Calu3 (cell line): ENCODE measurements around the gene ADCY1. TPM values are rescaled to one million over a fixed set of nuclear protein-coding genes. Genes with fewer than 3 reads are reported as not detected.

Experiments
- BruUV-seq: library from RNA; stranded (reverse); fragments of 400-500 nt; replicated peaks from 2 replicates; lab custom pipeline; 2021; lab: Mats Ljungman, UMichigan
- CTCF ChIA-PET: fragments of 300-600 bp; sonication (Branson Sonifier 250); formaldehyde crosslinking; loops from one replicate; lab custom pipeline; 2022; ENCODE audit warnings: antibody characterized with exemption; lab: Charles Lee
- DNase-seq: peaks from one replicate; pipeline ENCODE4 v3.0.0; 2022
- H3K27ac Mint-ChIP-seq: one replicate; pipeline ENCODE4 v1.8.0; 2022; ENCODE audit warnings: mixed read lengths; ENCODE audit not compliant: unreplicated experiment
- H3K27me3 Mint-ChIP-seq: one replicate; pipeline ENCODE4 v1.8.0; 2022; ENCODE audit warnings: mixed read lengths; ENCODE audit not compliant: unreplicated experiment
- H3K36me3 Mint-ChIP-seq: one replicate; pipeline ENCODE4 v1.8.0; 2022; ENCODE audit warnings: mild to moderate bottlenecking, moderate library complexity, mixed read lengths; ENCODE audit not compliant: insufficient read depth, unreplicated experiment
- H3K4me1 Mint-ChIP-seq: one replicate; pipeline ENCODE4 v1.8.0; 2022; ENCODE audit warnings: mild to moderate bottlenecking, low read depth, mixed read lengths; ENCODE audit not compliant: unreplicated experiment
- H3K4me3 Mint-ChIP-seq: one replicate; pipeline ENCODE4 v1.8.0; 2022; ENCODE audit warnings: mild to moderate bottlenecking, low read depth, moderate library complexity, mixed read lengths; ENCODE audit not compliant: unreplicated experiment
- H3K9me3 Mint-ChIP-seq: one replicate; pipeline ENCODE4 v1.8.0; 2022; ENCODE audit warnings: low read depth, mixed read lengths; ENCODE audit not compliant: unreplicated experiment
- intact Hi-C: fragments of 100-400 bp; cut with micrococcal nuclease; formaldehyde crosslinking; loops from one replicate; pipeline ENCODE4 v1.10.0; 2022; ENCODE audit not compliant: unreplicated experiment
- total RNA-seq: library from RNA; stranded (reverse); gene quantifications from 2 replicates; pipeline ENCODE4 v1.2.3, GENCODE V29; 2022
- TF ChIP-seq, protein P1 (sequence below): fragments of 200-600 bp; IDR thresholded peaks from one replicate; pipeline ENCODE4 v1.8.0; 2022; ENCODE audit warnings: antibody characterized with exemption; ENCODE audit not compliant: unreplicated experiment

ADCY1 gene
- total RNA-seq, 1 experiment from 2014 or later: 8.8 TPM

- Mint-ChIP-seq H3K36me3 (no peaks in the 10 kb centered on the region), H3K4me1 (no peaks in the 10 kb centered on the region), H3K27me3 (peaks cover 89% of the 10 kb centered on the region), H3K4me3 (no peak overlapping the region), H3K27ac (no peak overlapping the region), H3K9me3 (peaks cover 5% of the 10 kb centered on the region)
- TF ChIP-seq, protein P1, sequence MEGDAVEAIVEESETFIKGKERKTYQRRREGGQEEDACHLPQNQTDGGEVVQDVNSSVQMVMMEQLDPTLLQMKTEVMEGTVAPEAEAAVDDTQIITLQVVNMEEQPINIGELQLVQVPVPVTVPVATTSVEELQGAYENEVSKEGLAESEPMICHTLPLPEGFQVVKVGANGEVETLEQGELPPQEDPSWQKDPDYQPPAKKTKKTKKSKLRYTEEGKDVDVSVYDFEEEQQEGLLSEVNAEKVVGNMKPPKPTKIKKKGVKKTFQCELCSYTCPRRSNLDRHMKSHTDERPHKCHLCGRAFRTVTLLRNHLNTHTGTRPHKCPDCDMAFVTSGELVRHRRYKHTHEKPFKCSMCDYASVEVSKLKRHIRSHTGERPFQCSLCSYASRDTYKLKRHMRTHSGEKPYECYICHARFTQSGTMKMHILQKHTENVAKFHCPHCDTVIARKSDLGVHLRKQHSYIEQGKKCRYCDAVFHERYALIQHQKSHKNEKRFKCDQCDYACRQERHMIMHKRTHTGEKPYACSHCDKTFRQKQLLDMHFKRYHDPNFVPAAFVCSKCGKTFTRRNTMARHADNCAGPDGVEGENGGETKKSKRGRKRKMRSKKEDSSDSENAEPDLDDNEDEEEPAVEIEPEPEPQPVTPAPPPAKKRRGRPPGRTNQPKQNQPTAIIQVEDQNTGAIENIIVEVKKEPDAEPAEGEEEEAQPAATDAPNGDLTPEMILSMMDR: no peak
- BruUV-seq: no TSS peak
- no peak for DNase-seq
- CTCF ChIA-PET: interaction anchor here (1.2 kb wide), 1 partner anchor 328 kb away, joined by 3 read pairs; no protein-coding TSS in a partner anchor
- intact Hi-C loops: no loop called here
These were observed 10.8 kb upstream of the ADCY1 start for GRCh38 chr7:45563401-45563800.

DNA sequence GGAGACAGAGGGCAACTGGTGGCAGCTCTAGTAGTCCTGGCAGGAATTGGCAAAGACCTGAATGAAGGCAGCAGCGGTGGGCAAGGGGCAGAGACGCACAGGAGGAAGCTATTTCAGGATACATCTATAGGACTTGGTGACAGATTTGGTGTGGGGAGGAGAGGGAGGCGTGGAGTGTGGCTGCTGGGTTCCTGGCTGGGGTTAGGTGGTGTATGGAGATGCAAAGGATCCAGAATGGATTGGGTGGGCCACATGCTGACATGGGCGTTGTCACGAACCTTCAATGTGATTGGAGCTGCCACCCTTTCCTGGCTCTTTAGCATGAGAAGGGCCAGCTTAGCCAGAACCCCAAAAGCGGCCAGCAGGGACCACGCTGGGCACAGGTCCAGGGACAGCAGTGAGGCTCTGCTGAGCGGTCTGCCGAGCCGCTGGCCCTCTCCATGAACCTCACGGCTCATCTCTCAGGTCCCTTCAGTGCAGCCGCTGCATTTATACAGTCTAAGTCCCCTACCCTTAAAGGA lies 10.2 kb upstream of the ADCY1 start:
- Mint-ChIP-seq H3K27me3 (peaks cover 89% of the 10 kb centered on the region), H3K27ac (no peak overlapping the region), H3K9me3 (peaks cover 5% of the 10 kb centered on the region), H3K4me1 (no peaks in the 10 kb centered on the region), H3K4me3 (no peak overlapping the region), H3K36me3 (no peaks in the 10 kb centered on the region)
- BruUV-seq: no TSS peak
- intact Hi-C loops: no loop called here
- TF ChIP-seq, protein P1: no peak
- CTCF ChIA-PET: interaction anchor here (1.2 kb wide), 1 partner anchor 327 kb away, joined by 3 read pairs; no protein-coding TSS in a partner anchor
- DNase-seq: no peak

DNA sequence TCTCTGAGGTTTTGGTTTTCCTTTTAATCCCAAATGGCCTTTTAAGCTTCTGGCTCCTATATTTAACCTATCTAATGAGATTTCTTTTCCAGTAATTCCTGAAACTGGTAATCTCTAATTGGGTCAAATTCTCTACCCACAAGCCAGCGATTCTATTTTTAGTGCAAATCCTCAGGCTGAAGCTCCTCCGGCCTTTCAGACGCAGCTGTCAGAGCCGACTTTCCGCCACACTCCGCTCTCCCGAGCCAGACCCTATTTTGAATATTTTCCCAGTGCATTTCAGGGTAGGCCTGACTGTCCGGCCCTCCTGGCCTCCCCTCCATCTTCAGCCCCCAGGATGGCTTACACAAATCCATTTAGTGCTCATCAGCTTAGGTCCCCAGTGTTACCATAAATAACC lies 9.7 kb upstream of the ADCY1 start:
- DNase-seq: no peak
- Mint-ChIP-seq H3K27me3 (peaks cover 89% of the 10 kb centered on the region), H3K36me3 (no peaks in the 10 kb centered on the region), H3K9me3 (peaks cover 5% of the 10 kb centered on the region), H3K27ac (no peak overlapping the region), H3K4me1 (no peaks in the 10 kb centered on the region), H3K4me3 (no peak overlapping the region)
- BruUV-seq: no TSS peak
- intact Hi-C loops: no loop called here
- CTCF ChIA-PET: no interaction called here
- TF ChIP-seq, protein P1: no peak

- Mint-ChIP-seq H3K9me3 (peaks cover 2% of the 10 kb centered on the region), H3K4me1 (no peaks in the 10 kb centered on the region), H3K36me3 (no peaks in the 10 kb centered on the region), H3K4me3 (no peak overlapping the region), H3K27me3 (peaks cover 89% of the 10 kb centered on the region), H3K27ac (no peak overlapping the region)
- TF ChIP-seq, protein P1: no peak
- intact Hi-C loops: no loop called here
- CTCF ChIA-PET: no interaction called here
- no TSS peak for BruUV-seq
- DNase-seq: no peak
These were observed 9.2 kb upstream of the ADCY1 start for GRCh38 chr7:45564886-45565455.
